Measurements from ENCODE around the gene ADAMTS2.

- no peak for TF ChIP-seq FOXM1 (IDR thresholded peaks at IDR 0.05; ENCODE audit: borderline replicate concordance)
- no peak for TF ChIP-seq ZNF384 (IDR thresholded peaks at IDR 0.05)
- TF ChIP-seq BHLHE40 (IDR thresholded peaks at IDR 0.05; ENCODE audit: borderline replicate concordance): no peak
- TF ChIP-seq FOXK2 (IDR thresholded peaks at IDR 0.05): no peak
- TF ChIP-seq LEF1 (IDR thresholded peaks at IDR 0.05; ENCODE audit: borderline replicate concordance): no peak
- no peak for TF ChIP-seq SUZ12 (IDR thresholded peaks at IDR 0.05)
- TF ChIP-seq SP1 (IDR thresholded peaks at IDR 0.05): no peak
- no peak for TF ChIP-seq ELF4 (IDR thresholded peaks at IDR 0.05)
- TF ChIP-seq ARNT (IDR thresholded peaks at IDR 0.05): no peak
Observed at GRCh38 chr5:179140293-179140692, 205.0 kb downstream of the ADAMTS2 start.
